Epithelial cell of prostate (primary cell): Measurements from ENCODE around the gene TSEN2.
A peak's percentile ranks its signal among the peaks of the same experiment; 100 is the strongest.
"Not testable (repeated sequence)": the region's sequence is repeated elsewhere in the genome, so short reads cannot be mapped to it uniquely, and the experiment has no call there.

Experiments used
- DNase-seq: peaks from one replicate; pipeline ENCODE4 v3.0.0-alpha.2; 2011; ENCODE audit warnings: low read depth, low spot score
- H3K27ac ChIP-seq: fragments of 450-650 bp; 2 replicates; pipeline ENCODE4 v1.5.1; 2017; ENCODE audit warnings: mild to moderate bottlenecking

TSEN2 gene

DNA sequence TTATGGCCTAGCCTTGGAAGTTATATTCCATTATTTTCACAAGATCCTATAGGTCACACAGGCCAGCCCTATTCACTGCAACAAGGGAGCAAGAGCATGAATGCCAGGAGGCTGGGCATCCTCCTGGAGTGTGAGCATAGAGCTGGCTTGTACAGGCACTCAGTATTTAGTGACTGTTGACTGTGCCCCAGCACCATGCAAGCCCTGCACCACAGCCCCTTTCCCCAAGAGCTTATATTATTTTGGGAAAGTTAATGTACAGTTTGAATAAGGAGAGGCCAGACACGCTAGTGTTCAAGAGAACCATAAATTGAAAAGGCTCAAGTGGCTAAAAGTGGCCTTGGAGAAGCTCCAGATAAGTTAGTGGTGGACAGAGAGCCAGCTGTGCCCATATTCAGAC lies 32.3 kb upstream of the TSEN2 start:
- DNase-seq = no peak
- no peak overlapping the region for H3K27ac ChIP-seq

GRCh38 chr3:12452361-12453330 lies 31.6 kb upstream of the TSEN2 start:
- DNase-seq = no peak
- H3K27ac ChIP-seq = no peak overlapping the region

GRCh38 chr3:12454076-12454815 lies 30.0 kb upstream of the TSEN2 start:
- DNase-seq = no peak
- H3K27ac ChIP-seq = peak overlapping the region; percentile 18

GRCh38 chr3:12454816-12455121 lies 29.5 kb upstream of the TSEN2 start:
- DNase-seq = no peak
- peak overlapping the region; percentile 18 for H3K27ac ChIP-seq

GRCh38 chr3:12455740-12456139 lies 28.5 kb upstream of the TSEN2 start:
- DNase-seq = no peak
- H3K27ac ChIP-seq = no peak overlapping the region

DNA sequence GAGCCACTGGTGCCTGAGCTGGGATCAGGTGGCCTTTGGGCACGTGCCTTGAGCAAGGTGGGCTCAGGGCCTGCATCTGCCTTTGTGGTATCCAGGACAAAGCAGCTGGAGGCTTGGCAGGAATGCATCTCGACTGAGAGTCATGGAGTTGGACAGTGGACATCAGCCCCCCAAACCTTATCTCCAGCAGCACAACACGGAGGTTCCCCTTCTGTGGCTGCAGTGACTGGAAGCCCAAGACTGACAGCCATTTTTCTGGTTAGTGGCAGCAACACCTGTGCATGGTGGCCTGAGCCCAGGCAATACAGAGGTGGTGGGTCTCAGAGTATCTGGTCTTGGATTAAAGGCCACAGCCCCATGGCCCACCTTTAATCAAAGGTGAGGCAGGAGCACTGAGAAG lies 27.8 kb upstream of the TSEN2 start:
- H3K27ac ChIP-seq = no peak overlapping the region
- DNase-seq = no peak

DNA sequence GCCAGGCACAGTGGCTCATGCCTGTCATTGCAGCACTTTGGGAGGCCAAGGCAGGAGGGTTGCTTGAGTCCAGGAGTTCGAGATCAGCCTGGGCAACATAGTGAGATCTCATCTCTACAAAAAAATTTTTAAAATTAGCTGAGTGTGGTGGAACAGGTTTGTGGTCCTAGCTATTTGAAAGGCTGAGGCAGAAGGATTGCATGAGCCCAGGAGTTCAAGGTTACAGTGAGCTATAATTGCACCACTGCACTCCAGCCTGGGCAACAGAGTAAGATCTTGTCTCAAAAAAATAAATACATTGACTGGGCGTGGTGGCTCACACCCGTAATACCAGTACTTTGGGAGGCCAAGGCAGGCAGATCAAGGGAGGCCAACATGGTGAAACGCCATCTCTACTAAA lies 26.9 kb upstream of the TSEN2 start:
- not testable (repeated sequence) for H3K27ac ChIP-seq, DNase-seq

DNA sequence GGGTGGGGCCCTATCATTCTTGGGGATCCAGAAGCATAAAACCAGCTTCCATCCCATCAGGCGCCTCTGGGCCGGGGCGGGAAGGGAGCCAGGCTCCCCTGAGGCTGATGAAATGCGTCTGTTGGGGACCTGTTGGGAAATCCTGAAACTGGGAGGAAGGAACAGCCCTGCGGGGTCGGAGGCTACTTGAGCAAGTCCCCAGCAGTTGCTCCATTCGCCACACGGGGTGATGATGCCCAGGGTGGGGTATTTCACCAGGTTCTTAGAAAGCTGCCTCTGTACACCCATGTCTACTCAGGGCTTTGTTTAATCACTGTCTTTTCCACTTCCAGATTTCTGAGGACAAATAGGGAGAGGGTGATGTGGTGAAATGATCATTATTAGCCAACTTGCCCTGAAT lies 25.4 kb upstream of the TSEN2 start:
- no peak overlapping the region for H3K27ac ChIP-seq
- no peak for DNase-seq

- DNase-seq = no peak
- H3K27ac ChIP-seq = no peak overlapping the region
These were observed 24.2 kb upstream of the TSEN2 start for GRCh38 chr3:12460127-12460526.

DNA sequence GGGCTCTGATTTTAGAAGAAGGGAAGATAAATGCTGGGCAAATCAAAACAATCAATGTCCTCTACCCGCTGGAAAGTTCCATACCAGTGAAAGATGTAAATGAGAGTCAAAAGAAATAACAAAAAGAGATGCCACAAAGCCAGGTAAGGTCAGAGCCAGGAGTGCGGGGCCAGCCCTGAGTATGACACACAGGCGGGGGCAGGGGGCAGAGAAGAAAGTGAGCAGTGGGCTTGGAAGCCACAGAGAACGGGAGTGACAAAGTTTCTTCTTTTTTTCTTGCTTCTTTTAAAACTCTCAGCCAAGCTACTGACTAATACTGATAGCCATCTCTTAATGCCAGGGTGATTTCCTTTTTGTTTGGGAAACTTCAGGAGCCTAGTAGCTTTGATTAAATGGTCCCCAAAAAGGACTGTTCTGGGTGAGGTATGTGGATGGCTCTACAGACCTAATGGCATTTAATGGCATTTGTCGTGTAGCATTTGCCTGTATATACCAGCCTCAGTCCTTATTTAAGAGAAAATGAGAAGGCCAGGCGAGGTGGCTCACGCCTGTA lies 23.1 kb upstream of the TSEN2 start:
- DNase-seq = no peak
- no peak overlapping the region for H3K27ac ChIP-seq

GRCh38 chr3:12462159-12462947 lies 21.9 kb upstream of the TSEN2 start:
- no peak for DNase-seq
- H3K27ac ChIP-seq = no peak overlapping the region

DNA sequence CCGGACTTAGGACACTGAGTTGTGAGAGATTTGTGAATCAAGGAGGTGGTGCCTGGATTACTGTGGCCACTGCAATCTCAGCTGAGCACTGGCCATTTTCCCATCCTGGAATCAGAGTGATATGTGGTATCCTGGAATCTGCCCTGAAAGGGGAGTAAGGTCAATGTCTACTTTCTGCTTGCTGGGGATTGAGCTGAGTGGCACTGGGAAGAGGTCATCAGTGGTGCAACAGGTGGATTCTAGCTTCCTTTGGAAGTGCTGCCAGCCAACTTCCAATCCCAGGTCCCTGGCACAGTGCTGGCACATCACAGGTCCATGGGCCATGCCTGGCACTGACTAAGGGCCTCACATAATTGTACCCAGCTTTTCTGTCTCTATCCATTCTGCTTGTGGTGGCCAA lies 20.6 kb upstream of the TSEN2 start:
- no peak for DNase-seq
- H3K27ac ChIP-seq = no peak overlapping the region

DNA sequence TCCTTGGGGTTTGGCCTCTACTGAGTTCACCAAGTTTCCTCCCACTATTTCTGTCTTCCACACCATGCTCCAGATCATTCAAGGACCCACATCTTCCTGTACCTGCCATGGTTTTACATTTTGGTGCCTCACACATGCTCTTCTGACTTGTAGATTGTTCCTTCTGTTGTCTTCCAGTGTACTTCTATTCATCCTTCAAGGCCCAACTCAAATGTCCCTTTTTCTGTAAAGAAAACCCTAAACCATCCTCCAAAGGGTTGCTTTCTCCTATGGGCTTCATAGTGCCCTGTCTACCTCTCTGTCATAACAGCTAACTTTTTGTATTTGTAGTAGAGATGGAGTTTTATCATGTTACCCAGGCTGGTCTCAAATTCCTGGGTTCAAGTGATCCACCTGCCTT lies 20.1 kb upstream of the TSEN2 start:
- no peak overlapping the region for H3K27ac ChIP-seq
- no peak for DNase-seq

DNA sequence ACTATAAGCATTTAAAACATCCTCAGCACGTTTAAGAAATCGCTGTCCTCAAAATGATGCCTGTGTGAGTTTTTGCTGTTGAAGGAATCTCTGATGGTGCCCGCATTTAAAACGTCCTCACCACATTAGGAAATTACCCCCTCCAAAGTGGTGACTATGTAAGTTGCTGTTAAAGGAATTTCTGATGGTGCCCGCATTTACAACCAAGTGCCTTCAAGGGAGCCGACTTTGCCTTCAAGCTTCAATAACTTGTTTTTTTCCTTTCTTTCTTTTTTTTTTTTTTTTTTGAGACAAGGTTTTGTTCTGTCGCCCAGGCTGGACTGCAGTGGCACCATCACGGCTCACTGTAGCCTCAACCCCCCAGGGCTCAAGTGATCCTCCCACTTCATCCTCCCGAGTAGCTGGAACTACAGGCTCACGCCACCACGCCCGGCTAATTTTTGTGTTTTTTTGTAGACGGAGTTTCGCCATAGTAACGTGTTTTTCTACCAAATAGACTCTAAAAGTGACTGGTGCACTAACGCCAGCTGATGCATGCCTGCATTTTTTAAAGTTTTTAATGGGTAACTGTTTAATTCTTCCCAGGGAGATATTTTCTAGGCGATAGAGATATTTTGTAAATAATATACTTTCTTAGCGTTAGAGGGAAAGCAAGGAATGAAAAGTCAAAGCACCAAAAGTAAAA lies 19.0 kb upstream of the TSEN2 start:
- no peak for DNase-seq
- H3K27ac ChIP-seq = no peak overlapping the region

DNA sequence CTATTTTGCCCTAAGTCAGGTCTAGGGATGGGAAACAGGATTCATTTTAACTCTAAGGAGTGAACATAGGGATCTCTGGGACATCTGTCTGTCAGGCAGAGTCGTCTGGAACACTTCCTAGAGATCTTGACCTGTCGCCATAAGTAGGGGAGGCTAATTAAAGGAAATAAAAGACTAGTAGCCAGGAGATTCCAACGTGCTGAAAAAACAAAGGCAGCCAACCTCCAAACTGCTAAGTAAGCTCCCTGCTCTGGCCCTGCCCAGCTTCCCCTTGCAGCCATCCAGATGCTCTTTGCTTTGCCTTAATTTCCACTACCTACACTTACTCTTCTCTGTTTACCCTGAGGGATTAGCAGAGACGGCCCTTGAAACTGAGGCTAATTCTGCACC lies 18.4 kb upstream of the TSEN2 start:
- no peak for DNase-seq
- H3K27ac ChIP-seq = no peak overlapping the region

DNA sequence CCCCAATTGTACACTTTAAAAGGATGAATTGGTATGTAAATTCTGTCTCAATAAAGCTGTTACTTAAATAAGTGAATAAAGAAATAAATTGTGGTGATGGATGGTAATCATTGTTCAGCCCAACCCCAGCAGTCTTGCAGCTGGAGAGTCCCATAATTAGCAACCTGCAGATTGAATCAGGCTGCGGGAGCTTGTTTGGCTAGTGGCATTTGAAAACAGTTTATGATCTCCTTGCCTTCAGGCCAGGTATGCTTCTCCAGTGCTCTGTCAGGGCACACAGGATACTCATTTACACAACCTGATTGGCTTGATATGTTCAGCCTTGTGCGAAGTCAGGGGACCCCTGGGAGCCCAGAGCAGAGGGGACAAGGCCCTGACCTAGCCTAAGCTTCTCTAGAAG lies 16.5 kb upstream of the TSEN2 start:
- no peak overlapping the region for H3K27ac ChIP-seq
- no peak for DNase-seq

- DNase-seq = no peak
These were observed 16.0 kb upstream of the TSEN2 start for GRCh38 chr3:12468276-12468675.

GRCh38 chr3:12468757-12469156 lies 15.5 kb upstream of the TSEN2 start:
- DNase-seq = no peak
- no peak overlapping the region for H3K27ac ChIP-seq

More at GRCh38 chr3:12468276-12468675, 16.0 kb upstream of the TSEN2 start:
- no peak overlapping the region for H3K27ac ChIP-seq

DNA sequence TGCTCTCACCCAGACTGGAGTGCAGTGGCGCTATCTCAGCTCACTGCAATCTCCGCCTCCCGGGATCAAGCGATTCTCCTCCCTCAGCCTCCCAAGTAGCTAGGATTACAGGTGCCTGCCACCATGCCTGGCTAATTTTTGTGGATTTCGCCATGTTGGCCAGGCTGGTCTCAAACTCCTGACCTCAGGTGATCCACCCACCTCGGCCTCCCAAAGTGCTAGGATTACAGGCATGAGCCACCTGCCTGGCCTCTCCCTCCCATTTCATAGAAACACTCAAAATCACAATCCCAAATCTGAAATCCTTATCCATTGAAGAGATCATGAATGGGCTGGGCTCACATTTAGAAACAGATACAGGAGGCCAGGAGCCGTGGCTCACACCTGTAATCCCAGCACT lies 15.1 kb upstream of the TSEN2 start:
- not testable (repeated sequence) for DNase-seq, H3K27ac ChIP-seq

GRCh38 chr3:12470111-12470510 lies 14.2 kb upstream of the TSEN2 start:
- DNase-seq = no peak
- no peak overlapping the region for H3K27ac ChIP-seq
